Endothelial cell of umbilical vein (primary cell): ENCODE results near the gene FRMD6. TPM values are rescaled to one million over a fixed set of nuclear protein-coding genes. Genes with fewer than 3 reads are reported as not detected.

Experiments used
- BruUV-seq: library from RNA; stranded (reverse); fragments of 400-500 nt; replicated peaks from 2 replicates; lab custom pipeline; 2021; lab: Mats Ljungman, UMichigan
- CTCF ChIA-PET: fragments of 300-600, 350-600 bp; sonication (Branson Sonifier 250); formaldehyde crosslinking; loops from one replicate; lab custom pipeline; 2021; ENCODE audit warnings: antibody characterized with exemption, inconsistent platforms; lab: Charles Lee
- POLR2A ChIA-PET: fragments of 300-600, 350-600 bp; sonication (Branson Sonifier 250); formaldehyde crosslinking; loops from one replicate; lab custom pipeline; 2021; ENCODE audit warnings: antibody characterized with exemption, inconsistent platforms; lab: Charles Lee
- DNase-seq: peaks from one replicate; pipeline ENCODE4 v3.0.0-alpha.2; 2011; ENCODE audit warnings: low read depth, low spot score
- FAIRE-seq: peaks from 2 replicates; lab custom pipeline; 2011; peaks lifted over from hg19 to GRCh38; lab: Jason Lieb, UNC
- H2AFZ ChIP-seq: 2 replicates; pipeline ENCODE4 v1.6.0; 2012; ENCODE audit warnings: low read depth, low read length, control low read depth, inconsistent platforms
- H3K27ac ChIP-seq: 2 replicates; pipeline ENCODE4 v1.5.1; 2011; ENCODE audit warnings: low read depth, mild to moderate bottlenecking, control low read depth, low read length, moderate library complexity; ENCODE audit not compliant: insufficient read depth
- H3K27me3 ChIP-seq, 2 experiments: 2 replicates each; pipeline versions ENCODE4 v1.6.0 to v1.6.1; 2011; ENCODE audit warnings: low read length in 2 of 2, mixed read lengths in 1 of 2; ENCODE audit not compliant: control insufficient read depth in 2 of 2, insufficient read depth in 2 of 2
- H3K36me3 ChIP-seq, 2 experiments: 2 replicates in 1 of 2; 3 replicates in 1 of 2; pipeline ENCODE4 v1.5.1; 2011; ENCODE audit warnings: low read length in 2 of 2, mild to moderate bottlenecking in 1 of 2, moderate library complexity in 1 of 2; ENCODE audit not compliant: control insufficient read depth in 2 of 2, insufficient read depth in 2 of 2; ENCODE audit errors: extremely low read depth in 1 of 2
- H3K4me1 ChIP-seq: 3 replicates; pipeline ENCODE4 v1.5.1; 2011; ENCODE audit warnings: mild to moderate bottlenecking, low read length; ENCODE audit not compliant: control insufficient read depth, insufficient read depth; ENCODE audit errors: extremely low read depth
- H3K4me2 ChIP-seq: 2 replicates; pipeline ENCODE4 v1.6.1; 2011; ENCODE audit warnings: low read length, control low read depth, mixed read lengths; ENCODE audit not compliant: insufficient read depth
- H3K4me3 ChIP-seq, 3 experiments: fragments of 200-600 bp in 1 of 3; sonication (generic), shearing (Covaris generic) in 1 of 3; replicated peaks in 1 of 3; 2 replicates each; pipeline ENCODE4 v1.5.1; 2011 to 2016; ENCODE audit warnings: control low read depth in 3 of 3, low read length in 3 of 3, mild to moderate bottlenecking in 2 of 3, inconsistent platforms in 1 of 3, low read depth in 1 of 3, moderate library complexity in 1 of 3; ENCODE audit not compliant: insufficient read depth in 1 of 3
- H3K79me2 ChIP-seq: 2 replicates; pipeline ENCODE4 v1.6.0; 2012; ENCODE audit warnings: low read length, inconsistent platforms; ENCODE audit not compliant: control insufficient read depth, insufficient read depth
- H3K9ac ChIP-seq: replicated peaks from 2 replicates; pipeline ENCODE3; 2011; ENCODE audit warnings: low read length, control low read depth; ENCODE audit not compliant: insufficient read depth; ENCODE audit errors: extremely low read depth
- H3K9me1 ChIP-seq: replicated peaks from 3 replicates; pipeline ENCODE4 v1.6.0; 2011; ENCODE audit warnings: mild to moderate bottlenecking, low read length; ENCODE audit not compliant: control insufficient read depth, insufficient read depth; ENCODE audit errors: extremely low read depth
- H3K9me3 ChIP-seq: replicated peaks from 2 replicates; pipeline ENCODE4 v1.5.1; 2012; ENCODE audit warnings: low read length, inconsistent platforms; ENCODE audit not compliant: control insufficient read depth, insufficient read depth
- H4K20me1 ChIP-seq: replicated peaks from 2 replicates; pipeline ENCODE3; 2011; ENCODE audit warnings: mild to moderate bottlenecking, low read length; ENCODE audit not compliant: control insufficient read depth, insufficient read depth; ENCODE audit errors: extremely low read depth
- EZH2 ChIP-seq: IDR thresholded peaks from 2 replicates; pipeline ENCODE4 v1.6.1; 2012; ENCODE audit warnings: borderline replicate concordance, low read depth, mild to moderate bottlenecking, moderate library complexity, low read length, inconsistent platforms; ENCODE audit not compliant: severe bottlenecking
- FOS ChIP-seq: IDR thresholded peaks from 2 replicates; pipeline ENCODE4 v1.6.1; 2011; ENCODE audit warnings: mild to moderate bottlenecking, low read length, moderate library complexity, borderline replicate concordance; ENCODE audit not compliant: insufficient read depth
- GATA2 ChIP-seq: IDR thresholded peaks from 2 replicates; pipeline ENCODE4 v1.7.0; 2011; ENCODE audit warnings: low read depth, mild to moderate bottlenecking, moderate library complexity, mixed read lengths, low read length; ENCODE audit not compliant: insufficient read length, insufficient read depth
- JUN ChIP-seq: IDR thresholded peaks from 2 replicates; pipeline ENCODE4 v1.6.1; 2011; ENCODE audit warnings: borderline replicate concordance, low read depth; ENCODE audit not compliant: insufficient read length, insufficient read depth
- MYC ChIP-seq: IDR thresholded peaks from one replicate; pipeline ENCODE4 v1.6.1; 2011; ENCODE audit warnings: mild to moderate bottlenecking, low read depth, low read length
- POLR2A ChIP-seq: IDR thresholded peaks from 2 replicates; pipeline ENCODE4 v1.6.1; 2012; ENCODE audit warnings: low read depth, mild to moderate bottlenecking, control low read depth, low read length
- POLR2AphosphoS5 ChIP-seq: IDR thresholded peaks from 2 replicates; pipeline ENCODE4 v1.6.1; 2012; ENCODE audit warnings: low read depth, mild to moderate bottlenecking, control low read depth, low read length, moderate library complexity; ENCODE audit not compliant: insufficient read depth
- dilution Hi-C: fragments of 300-500 bp; cut with MboI; formaldehyde crosslinking; loops from one replicate; pipeline ENCODE4 v1.15.0; 2019; ENCODE audit warnings: low sequenced_read_pairs; ENCODE audit not compliant: extremely low pct_ligation_motif_present
- intact Hi-C: fragments of 100-400 bp; cut with micrococcal nuclease; formaldehyde crosslinking; loops from one replicate; pipeline ENCODE4 v1.10.0; 2022
- polyA plus RNA-seq, 4 experiments: library from polyadenylated mRNA; depleted of rRNA in 3 of 4; stranded (reverse) in 3 of 4; unstranded in 1 of 4; fragments of >200 nt; gene quantifications; 2 replicates each; pipeline versions ENCODE4 v1.2.1 to v1.2.3, GENCODE V29; 2011 to 2012; ENCODE audit warnings: missing spikeins in 1 of 4
- total RNA-seq: library from RNA; stranded (reverse); gene quantifications from 2 replicates; pipeline ENCODE4 v1.2.3, GENCODE V29; 2021
- TF ChIP-seq, protein P1 (sequence below): IDR thresholded peaks from 2 replicates; pipeline ENCODE4 v1.6.1; 2011; ENCODE audit not compliant: insufficient read depth, insufficient read length
- TF ChIP-seq, protein P2 (sequence below), 2 donors: IDR thresholded peaks; 1 replicate in 1 of 2; 2 replicates in 1 of 2; pipeline ENCODE4 v1.5.1; 2011; ENCODE audit warnings: low read length in 2 of 2, mild to moderate bottlenecking in 2 of 2, moderate library complexity in 2 of 2, control low read depth in 1 of 2, inconsistent platforms in 1 of 2, low read depth in 1 of 2; ENCODE audit not compliant: insufficient read depth in 1 of 2; ENCODE audit errors: extremely low read depth in 1 of 2

Gene FRMD6
- total and polyA plus RNA-seq, 2 donors (not counting 3 experiments of a cell fraction or from before 2014, with no cell fraction given) = 69.0 to 97.1 TPM

DNA sequence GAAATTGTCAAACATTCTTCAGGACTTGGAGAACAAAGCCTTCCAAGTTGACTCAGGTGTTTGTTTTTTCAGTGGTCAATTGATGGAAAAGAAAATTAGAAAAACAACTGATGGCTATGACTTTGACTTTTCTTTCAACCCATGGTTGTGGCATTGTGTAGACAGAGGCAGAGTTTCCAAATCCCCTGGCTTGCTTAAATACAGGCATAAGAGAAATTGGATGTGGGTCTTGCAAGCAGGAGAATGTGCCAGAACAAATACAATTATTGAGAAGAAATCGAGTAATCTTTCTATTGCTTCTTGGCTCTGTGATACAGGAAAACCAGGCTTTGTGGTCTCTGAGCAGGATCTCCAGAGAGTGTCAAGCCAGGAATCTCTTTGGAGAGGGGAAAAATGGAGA lies 40.9 kb upstream of the FRMD6 start:
- H3K27me3 ChIP-seq = no peaks in the 10 kb centered on the region
- no peaks in the 10 kb centered on the region for H4K20me1 ChIP-seq
- intact Hi-C loops = no loop called here
- no peak overlapping the region for H3K4me3 ChIP-seq
- peak; percentile 55 for FAIRE-seq
- ChIA-PET CTCF (no interaction called here), POLR2A (no interaction called here)
- no peak overlapping the region for H2AFZ ChIP-seq
- H3K4me1 ChIP-seq = peaks cover 8% of the 10 kb centered on the region
- no TSS peak for BruUV-seq
- dilution Hi-C loops = no loop called here
- H3K9ac ChIP-seq = no peak overlapping the region
- no peaks in the 10 kb centered on the region for H3K79me2 ChIP-seq
- H3K27ac ChIP-seq = no peak overlapping the region
- no peak for TF ChIP-seq POLR2A
- no peak for TF ChIP-seq JUN
- no peak for TF ChIP-seq GATA2
- TF ChIP-seq, protein P1, sequence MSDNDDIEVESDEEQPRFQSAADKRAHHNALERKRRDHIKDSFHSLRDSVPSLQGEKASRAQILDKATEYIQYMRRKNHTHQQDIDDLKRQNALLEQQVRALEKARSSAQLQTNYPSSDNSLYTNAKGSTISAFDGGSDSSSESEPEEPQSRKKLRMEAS = no peak
- no peak for TF ChIP-seq EZH2
- no peak for TF ChIP-seq FOS
- TF ChIP-seq POLR2AphosphoS5 = no peak
- no peak for TF ChIP-seq MYC
- TF ChIP-seq, protein P2, sequence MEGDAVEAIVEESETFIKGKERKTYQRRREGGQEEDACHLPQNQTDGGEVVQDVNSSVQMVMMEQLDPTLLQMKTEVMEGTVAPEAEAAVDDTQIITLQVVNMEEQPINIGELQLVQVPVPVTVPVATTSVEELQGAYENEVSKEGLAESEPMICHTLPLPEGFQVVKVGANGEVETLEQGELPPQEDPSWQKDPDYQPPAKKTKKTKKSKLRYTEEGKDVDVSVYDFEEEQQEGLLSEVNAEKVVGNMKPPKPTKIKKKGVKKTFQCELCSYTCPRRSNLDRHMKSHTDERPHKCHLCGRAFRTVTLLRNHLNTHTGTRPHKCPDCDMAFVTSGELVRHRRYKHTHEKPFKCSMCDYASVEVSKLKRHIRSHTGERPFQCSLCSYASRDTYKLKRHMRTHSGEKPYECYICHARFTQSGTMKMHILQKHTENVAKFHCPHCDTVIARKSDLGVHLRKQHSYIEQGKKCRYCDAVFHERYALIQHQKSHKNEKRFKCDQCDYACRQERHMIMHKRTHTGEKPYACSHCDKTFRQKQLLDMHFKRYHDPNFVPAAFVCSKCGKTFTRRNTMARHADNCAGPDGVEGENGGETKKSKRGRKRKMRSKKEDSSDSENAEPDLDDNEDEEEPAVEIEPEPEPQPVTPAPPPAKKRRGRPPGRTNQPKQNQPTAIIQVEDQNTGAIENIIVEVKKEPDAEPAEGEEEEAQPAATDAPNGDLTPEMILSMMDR (IDR thresholded peaks at IDR 0.05; ENCODE audit: extremely low read depth in 1 of 2, insufficient read depth in 1 of 2, low read depth in 1 of 2, low read length in 2 of 2) = no peak
- H3K4me2 ChIP-seq = no peak overlapping the region
- no peaks in the 10 kb centered on the region for H3K36me3 ChIP-seq
- peak; percentile 50 for DNase-seq
- H3K9me3 ChIP-seq = no peaks in the 10 kb centered on the region
- H3K9me1 ChIP-seq = no peaks in the 10 kb centered on the region
